NCI-H524 (cell line): ENCODE results near the gene WNT4.

Source experiments
- DNase-seq, 2 experiments: peaks; one replicate each; lab custom pipeline; 2025; lab: John Stamatoyannopoulos, UW

WNT4 gene

DNA sequence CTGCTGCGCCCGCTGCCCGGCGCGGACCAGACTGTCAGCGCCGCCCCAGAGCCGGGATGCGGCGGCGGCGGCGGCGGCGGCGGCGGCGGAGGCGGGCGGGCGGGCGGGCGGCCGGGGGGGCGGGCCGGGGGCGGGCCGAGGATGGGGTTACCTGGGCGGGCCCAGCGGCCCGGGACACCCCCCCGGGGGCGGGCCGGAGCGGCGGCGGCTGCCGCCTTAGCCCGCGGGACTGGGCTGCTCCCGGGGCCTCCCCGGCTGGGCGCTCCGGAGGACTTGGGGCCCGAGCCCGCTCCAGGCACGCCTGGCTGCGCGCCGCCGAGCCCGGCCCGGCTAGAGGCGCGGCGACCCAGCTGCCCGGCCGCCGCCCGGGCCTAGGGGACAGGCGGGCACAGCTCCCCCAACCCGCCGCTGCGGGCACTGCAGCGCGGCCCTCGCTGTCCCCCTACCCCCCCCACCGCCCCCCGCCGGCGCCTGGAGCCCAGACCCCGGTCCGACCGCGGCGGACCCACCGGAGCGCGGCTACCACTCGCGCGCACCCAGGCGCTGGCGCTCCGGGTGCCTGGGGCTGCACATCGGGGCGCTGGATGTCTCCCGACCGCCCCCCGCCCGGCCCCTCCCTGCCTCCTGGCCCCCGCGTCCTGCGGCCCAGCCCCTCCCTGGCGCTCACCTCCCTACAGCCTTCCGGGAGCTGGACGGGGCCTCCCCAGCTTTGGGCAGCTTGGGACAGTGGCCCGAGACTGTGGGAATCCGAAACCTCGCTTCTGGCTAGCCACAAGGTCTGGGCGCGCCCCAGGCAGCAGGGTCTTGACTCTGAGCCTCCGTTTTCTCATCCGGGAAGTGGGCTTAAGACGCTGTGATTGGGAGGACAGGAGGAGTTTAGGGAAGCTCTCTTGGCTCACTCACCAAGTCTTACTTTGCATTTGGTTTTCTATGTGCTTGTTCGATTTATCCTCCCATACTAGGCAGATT, at the start of gene WNT4:
WNT4 (minus strand) TSS at position 33 of the 969 bp plus-strand sequence. CDS start 175 bp downstream, outside the sequence.
- peak in 1 of 2 experiments; percentile 43 for DNase-seq

- DNase-seq: peak in 1 of 2 experiments; percentile 18
These were observed 47.8 kb upstream of the WNT4 start for GRCh38 chr1:22190731-22191130.

- no peak for DNase-seq
These were observed 47.4 kb upstream of the WNT4 start for GRCh38 chr1:22190251-22190650.

DNA sequence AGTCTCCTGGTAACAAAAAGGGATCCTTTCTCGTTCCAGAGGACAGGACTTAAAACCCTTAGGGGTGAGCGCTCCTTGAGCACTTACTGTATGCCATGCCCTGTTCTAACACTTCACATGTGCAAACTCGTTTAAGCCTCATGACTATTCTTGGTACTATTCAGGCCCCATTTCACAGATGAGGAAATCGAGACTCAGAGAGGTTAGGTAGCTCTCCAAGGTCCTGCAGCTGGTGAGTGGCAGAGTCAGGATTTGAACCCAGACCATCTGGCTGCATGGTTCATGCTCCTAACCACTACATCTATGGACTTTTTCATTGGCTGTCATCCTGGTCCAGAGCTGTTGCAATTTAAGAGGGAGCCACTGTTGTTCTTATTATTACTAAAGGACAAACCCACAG, 46.7 kb upstream of the WNT4 start:
- no peak for DNase-seq

DNA sequence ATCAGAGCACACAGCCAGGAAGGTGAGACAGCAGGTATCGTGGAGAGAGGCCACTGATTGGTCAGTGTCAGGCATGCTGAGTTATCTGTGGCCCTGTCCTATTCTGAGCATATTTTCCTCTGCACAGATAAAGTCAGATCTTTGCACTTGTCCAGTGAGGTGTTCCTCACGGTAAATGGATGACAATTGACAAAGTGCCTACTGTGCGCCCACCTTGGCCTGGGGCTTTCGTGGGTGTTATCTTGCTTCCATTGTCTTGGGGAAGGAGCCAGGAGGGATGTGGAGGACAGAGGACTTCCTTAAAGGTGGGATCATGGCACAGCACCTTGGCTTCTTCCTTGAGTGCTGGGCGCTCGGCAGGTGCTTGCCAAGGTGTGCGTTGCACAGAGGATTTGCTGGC, 46.0 kb upstream of the WNT4 start:
- no peak for DNase-seq

GRCh38 chr1:22188436-22188835, 45.5 kb upstream of the WNT4 start:
- DNase-seq: no peak

DNA sequence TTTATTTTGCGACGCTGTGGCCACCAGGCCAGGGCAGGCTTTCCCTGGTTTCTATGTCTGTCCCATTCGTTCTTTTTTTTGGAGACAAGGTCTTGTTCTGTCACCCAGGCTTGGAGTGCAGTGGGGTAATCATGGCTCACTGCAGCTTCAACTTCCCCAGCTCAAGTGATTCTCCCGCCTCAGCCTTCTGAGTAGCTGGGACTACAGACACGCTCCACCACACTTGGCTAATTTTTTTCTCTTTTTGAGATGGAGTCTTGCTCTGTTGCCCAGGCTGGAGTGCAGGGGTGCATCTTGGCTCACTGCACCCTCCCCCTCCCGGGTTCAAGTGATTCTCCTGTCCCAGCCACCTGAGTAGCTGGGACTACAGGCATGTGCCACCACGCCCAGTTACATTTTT, 43.4 kb upstream of the WNT4 start:
- DNase-seq: no peak

DNA sequence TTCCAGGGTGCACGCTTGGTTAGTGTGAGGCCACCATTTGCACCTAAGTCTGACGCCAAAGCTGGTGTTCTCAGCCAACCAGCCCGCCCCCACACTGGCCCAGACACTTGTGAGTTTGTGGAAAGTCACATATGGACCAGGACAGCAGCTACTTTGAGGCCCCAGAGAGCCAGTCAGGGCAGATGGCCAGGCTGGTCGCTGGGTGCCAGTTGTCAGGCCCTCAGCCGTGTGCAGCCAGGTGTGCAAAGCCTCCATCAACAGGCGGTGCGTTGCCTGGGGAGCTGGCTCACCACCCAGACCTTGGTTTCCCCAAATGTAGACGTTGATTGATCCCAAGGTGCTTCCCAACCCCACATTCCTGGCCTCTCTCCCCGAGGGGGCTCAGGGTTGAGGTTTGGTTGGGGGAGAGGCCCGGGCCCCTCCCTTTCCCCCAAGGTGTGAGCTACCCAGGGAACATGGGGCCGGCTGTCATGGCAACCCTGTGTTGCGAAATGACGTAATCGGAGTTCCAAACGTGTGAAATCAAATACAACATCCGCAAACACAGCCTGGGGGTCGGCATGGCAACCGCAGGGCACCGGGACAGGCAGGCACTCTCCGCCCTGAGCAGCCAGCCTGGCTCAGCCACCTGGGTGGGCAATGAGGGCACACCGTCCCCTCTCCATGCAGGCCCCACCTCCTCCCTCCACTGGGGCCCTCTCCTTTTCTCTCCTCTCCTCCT, 42.2 kb upstream of the WNT4 start:
- peak; percentile 93 to 97 for DNase-seq

DNA sequence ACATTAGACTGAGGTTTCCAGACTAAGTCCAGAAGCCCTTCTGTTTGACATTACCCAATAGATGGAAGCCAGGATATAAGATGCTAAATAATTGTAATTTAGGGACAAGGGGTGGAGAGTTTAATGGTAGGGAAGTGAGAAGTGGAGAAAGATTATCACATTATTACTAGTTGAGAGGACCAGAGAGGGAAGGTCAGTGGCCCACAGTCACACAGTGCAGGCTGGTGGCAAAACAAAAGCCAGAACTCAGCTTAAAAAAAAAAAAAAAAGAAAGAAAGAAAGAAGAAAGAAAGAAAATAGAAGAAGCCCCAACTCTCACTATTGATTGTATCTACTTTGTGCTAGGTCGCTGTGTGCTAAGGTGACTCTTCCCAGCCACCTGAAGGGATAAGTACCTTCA, 41.6 kb upstream of the WNT4 start:
- DNase-seq: no peak

- no peak for DNase-seq
These were observed 39.8 kb upstream of the WNT4 start for GRCh38 chr1:22182715-22183114.

DNA sequence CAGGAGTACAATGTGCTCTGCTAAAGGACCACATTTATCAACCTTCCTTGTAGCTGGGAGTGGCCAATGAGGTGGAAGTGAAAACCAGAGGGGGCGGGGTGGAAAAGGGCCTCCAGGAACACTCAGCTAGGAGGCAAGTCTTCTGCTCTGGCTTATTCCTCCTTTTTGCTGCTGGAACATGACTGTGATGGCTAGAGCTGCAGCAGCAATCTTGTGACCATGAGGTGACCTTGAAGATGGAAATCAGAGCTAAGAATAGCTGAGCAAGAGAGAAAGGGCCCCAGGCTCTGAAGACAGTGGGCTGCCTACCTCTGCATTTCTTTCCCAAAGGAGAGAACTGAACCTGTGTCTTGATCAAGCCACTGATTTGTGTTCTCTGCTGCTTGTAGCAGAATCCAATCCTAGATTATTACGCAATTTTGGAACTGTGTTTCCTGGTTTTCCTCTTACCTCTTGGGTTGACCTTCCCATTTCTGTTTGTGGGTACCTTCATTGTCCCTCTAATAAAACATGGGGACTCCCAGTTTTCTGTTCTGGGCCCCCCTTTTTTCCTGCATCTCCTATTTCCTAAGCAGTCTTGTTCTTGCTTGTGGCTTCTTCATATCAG, 36.4 kb upstream of the WNT4 start:
- no peak for DNase-seq

- no peak for DNase-seq
These were observed 34.6 kb upstream of the WNT4 start for GRCh38 chr1:22177354-22178003.

GRCh38 chr1:22176258-22176657, 33.4 kb upstream of the WNT4 start:
- DNase-seq: no peak

GRCh38 chr1:22174446-22175220, 31.7 kb upstream of the WNT4 start:
- no peak for DNase-seq

DNA sequence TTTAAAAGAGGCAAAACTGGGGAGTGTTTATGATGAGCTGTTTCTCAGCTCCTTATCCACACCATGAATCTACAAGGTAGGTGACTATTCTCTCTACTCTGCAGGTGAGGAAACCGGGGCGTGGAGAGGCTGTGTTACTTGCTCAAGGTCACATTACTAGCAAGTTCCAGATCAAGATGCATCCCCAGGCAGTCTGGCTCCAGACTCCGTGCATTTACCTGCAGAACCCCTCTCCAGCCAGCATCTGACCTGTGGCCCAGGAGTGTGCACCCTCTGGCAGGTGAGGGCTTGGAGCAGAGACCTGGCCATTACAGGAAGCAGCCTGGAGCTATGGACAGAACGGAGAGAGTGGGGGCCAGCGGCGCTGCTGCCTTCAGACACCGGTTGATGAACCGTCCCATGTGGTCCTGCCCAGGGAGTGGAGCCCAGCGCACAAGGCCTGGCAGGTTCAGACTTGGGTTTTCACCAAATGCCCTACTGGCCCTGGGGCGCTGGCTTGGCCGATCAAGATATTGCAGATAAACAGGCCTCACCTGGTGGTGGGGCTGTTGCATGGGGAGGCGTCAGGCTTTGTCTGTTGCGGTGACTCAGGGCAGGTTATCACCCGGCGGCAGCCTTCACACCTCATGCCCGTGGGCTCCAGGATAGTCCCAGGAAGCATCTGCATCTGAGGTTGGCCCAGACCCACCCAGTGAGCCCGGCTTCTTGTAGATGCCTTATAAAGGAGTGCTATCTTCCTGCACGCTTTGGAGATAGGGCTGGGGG, 29.2 kb upstream of the WNT4 start:
- no peak for DNase-seq

DNA sequence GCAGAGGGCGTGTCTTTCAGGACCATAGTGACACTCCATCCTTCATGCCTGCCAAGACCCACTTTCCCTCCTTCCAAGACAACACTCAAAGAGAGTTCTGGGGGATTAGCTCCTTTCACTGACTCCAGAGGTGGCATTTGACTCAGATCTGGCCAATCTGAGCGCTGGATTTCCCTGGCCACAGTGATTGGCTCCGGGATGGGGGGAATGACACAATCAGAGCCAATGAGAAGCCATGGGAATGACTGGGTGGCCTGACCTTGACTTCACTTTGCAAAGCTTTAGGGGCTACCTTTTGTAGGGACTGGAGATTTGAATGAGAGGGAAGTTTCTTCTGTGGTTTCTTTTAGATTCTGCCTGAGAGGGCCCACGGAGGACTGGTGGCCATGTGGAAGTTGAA, 26.9 kb upstream of the WNT4 start:
- no peak for DNase-seq

DNA sequence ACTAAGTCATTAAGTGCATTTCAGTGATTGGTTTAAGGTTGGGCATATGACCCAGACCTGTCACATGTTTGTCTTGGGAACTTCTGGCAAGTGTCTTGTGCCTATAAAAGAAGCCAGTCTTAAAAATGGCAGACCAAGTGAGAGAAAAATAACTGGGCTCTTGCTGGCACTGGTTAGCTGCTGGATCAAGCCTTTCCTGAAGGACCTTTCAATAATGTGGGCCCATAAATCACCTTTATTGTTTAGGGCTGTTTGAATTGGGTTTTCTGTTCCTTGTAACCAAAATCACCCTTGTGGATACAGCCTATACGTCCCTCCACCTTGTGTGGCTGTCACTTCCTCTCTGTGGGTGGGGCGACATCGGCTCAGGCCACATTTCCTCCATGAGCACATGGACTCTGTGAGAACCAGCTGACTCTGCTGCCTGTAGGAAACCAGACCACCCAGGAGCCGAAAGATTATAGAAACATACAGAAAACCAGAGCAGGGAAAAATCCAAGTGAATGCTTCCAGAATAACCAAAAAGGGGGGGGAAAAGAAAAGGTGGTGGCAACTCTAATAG, 25.6 kb upstream of the WNT4 start:
- no peak for DNase-seq

GRCh38 chr1:22166439-22166838, 23.5 kb upstream of the WNT4 start:
- DNase-seq: no peak

DNA sequence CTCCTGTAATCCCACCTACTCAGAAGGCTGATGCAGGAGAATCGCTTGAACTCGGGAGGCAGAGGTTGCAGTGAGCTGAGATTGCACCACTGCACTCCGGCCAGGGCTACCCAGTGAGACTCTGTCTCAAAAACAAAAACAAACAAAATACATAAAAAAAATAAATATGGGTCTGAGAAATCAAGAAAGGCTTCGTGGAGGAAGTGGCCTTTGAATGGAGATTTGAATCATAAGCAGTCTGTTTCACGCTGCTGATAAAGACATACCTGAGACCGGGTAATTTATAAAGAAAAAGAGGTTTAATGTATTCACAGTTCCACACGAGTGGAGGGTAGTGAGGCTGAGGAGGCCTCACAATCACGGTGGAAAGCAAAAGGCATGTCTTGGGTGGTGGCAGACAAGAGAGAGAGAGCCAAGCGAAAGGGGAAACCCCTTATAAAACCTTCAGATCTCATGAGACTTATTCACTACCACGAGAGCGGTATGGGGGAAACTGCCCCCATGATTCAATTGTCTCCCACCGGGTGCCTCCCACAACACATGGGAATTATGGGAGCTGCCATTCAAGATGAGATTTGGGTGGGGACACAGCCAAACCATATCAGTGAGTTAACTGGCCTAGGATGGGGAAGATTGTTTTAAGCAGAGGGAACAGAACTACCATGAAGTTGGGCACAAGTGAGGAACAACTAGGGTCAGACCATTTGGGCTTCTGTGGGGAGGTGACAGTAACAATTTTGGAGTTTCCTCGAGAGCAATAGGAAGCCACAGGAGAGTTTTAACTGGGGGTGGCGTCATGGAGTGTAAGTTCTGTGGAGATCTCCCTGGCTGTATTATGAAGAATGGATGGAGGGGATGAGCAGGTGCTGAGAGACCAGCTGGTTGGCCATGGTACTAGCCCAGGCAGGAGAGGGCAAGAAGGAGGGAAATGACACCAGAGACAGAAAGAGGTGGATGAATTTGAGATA, 22.2 kb upstream of the WNT4 start:
- DNase-seq: no peak
